HL-60 (cell line): Measurements from ENCODE around the gene TMTC2.

ENCODE experiments used
- DNase-seq, 2 experiments: peaks; one replicate each; pipeline ENCODE4 v3.0.0-alpha.2; 2010 to 2020; ENCODE audit warnings: low read depth in 1 of 2, low spot score in 1 of 2
- H3K27ac ChIP-seq: fragments of 250-450 bp; sonication (Bioruptor Pico); replicated peaks from 2 replicates; pipeline ENCODE4 v1.5.1; 2020; ENCODE audit warnings: mild to moderate bottlenecking, moderate library complexity
- H3K27me3 ChIP-seq: fragments of 250-450 bp; sonication (Bioruptor Pico); 2 replicates; pipeline ENCODE4 v1.5.1; 2021; ENCODE audit warnings: mild to moderate bottlenecking, moderate library complexity; ENCODE audit not compliant: insufficient read depth, poor library complexity, severe bottlenecking
- H3K4me3 ChIP-seq: replicated peaks from 2 replicates; pipeline ENCODE4 v1.5.1; 2011; ENCODE audit warnings: mild to moderate bottlenecking, control low read depth, low read length; ENCODE audit not compliant: insufficient read depth
- GABPA ChIP-seq: IDR thresholded peaks from 2 replicates; pipeline ENCODE4 v1.6.1; 2012; ENCODE audit warnings: low read depth
- POLR2AphosphoS5 ChIP-seq: IDR thresholded peaks from 2 replicates; pipeline ENCODE4 v1.6.1; 2012; ENCODE audit warnings: low read depth
- SPI1 ChIP-seq: IDR thresholded peaks from 2 replicates; pipeline ENCODE4 v1.6.1; 2012; ENCODE audit warnings: low read depth, mild to moderate bottlenecking, borderline replicate concordance
- TF ChIP-seq, protein P1 (sequence below): IDR thresholded peaks from 2 replicates; pipeline ENCODE4 v1.6.1; 2012; ENCODE audit warnings: low read depth; ENCODE audit not compliant: insufficient replicate concordance
- TF ChIP-seq, protein P2 (sequence below): IDR thresholded peaks from one replicate; pipeline ENCODE4 v1.5.1; 2011; ENCODE audit warnings: low read length, control low read depth, inconsistent platforms; ENCODE audit not compliant: insufficient read depth

Gene TMTC2

GRCh38 chr12:82877963-82878362, 191.3 kb downstream of the TMTC2 start:
- no peak overlapping the region for H3K27ac ChIP-seq
- DNase-seq = no peak
- no peaks in the 10 kb centered on the region for H3K27me3 ChIP-seq
- H3K4me3 ChIP-seq = no peak overlapping the region
- TF ChIP-seq, protein P1, sequence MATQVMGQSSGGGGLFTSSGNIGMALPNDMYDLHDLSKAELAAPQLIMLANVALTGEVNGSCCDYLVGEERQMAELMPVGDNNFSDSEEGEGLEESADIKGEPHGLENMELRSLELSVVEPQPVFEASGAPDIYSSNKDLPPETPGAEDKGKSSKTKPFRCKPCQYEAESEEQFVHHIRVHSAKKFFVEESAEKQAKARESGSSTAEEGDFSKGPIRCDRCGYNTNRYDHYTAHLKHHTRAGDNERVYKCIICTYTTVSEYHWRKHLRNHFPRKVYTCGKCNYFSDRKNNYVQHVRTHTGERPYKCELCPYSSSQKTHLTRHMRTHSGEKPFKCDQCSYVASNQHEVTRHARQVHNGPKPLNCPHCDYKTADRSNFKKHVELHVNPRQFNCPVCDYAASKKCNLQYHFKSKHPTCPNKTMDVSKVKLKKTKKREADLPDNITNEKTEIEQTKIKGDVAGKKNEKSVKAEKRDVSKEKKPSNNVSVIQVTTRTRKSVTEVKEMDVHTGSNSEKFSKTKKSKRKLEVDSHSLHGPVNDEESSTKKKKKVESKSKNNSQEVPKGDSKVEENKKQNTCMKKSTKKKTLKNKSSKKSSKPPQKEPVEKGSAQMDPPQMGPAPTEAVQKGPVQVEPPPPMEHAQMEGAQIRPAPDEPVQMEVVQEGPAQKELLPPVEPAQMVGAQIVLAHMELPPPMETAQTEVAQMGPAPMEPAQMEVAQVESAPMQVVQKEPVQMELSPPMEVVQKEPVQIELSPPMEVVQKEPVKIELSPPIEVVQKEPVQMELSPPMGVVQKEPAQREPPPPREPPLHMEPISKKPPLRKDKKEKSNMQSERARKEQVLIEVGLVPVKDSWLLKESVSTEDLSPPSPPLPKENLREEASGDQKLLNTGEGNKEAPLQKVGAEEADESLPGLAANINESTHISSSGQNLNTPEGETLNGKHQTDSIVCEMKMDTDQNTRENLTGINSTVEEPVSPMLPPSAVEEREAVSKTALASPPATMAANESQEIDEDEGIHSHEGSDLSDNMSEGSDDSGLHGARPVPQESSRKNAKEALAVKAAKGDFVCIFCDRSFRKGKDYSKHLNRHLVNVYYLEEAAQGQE = no peak

DNA sequence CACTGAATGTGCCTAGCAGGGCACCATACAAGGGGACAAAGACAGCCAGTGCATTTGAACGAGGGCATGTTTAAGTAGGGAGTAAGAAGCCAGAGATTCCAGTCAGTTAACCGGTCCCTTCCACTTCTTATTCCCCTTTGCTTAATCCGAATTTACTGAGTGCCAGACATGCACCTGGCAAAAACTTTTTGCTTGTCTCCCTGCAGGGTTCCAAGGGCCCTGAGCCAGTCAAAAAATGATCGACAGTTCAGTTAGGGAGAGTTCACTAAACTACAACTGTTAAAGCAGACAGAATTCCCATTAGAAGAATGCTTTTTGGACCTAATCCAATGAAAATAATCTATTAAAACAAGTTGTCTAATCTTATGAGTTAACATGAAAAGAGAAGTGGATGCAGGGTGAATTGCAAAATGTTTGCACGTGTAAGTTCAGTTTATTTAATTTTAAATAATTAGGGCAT, 193.8 kb downstream of the TMTC2 start:
- H3K4me3 ChIP-seq = no peak overlapping the region
- TF ChIP-seq, protein P2, sequence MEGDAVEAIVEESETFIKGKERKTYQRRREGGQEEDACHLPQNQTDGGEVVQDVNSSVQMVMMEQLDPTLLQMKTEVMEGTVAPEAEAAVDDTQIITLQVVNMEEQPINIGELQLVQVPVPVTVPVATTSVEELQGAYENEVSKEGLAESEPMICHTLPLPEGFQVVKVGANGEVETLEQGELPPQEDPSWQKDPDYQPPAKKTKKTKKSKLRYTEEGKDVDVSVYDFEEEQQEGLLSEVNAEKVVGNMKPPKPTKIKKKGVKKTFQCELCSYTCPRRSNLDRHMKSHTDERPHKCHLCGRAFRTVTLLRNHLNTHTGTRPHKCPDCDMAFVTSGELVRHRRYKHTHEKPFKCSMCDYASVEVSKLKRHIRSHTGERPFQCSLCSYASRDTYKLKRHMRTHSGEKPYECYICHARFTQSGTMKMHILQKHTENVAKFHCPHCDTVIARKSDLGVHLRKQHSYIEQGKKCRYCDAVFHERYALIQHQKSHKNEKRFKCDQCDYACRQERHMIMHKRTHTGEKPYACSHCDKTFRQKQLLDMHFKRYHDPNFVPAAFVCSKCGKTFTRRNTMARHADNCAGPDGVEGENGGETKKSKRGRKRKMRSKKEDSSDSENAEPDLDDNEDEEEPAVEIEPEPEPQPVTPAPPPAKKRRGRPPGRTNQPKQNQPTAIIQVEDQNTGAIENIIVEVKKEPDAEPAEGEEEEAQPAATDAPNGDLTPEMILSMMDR = no peak
- TF ChIP-seq, protein P1 = no peak
- no peak for TF ChIP-seq GABPA
- no peak for DNase-seq
- no peaks in the 10 kb centered on the region for H3K27me3 ChIP-seq
- no peak overlapping the region for H3K27ac ChIP-seq

GRCh38 chr12:82883394-82884355, 197.0 kb downstream of the TMTC2 start:
- no peak for TF ChIP-seq GABPA
- Histone ChIP-seq H3K4me3 (no peak overlapping the region), H3K27ac (no peak overlapping the region; the same call in 1 of the 2 replicates), H3K27me3 (no peaks in the 10 kb centered on the region)
- DNase-seq = peak in 1 of 2 experiments; percentile 23

DNA sequence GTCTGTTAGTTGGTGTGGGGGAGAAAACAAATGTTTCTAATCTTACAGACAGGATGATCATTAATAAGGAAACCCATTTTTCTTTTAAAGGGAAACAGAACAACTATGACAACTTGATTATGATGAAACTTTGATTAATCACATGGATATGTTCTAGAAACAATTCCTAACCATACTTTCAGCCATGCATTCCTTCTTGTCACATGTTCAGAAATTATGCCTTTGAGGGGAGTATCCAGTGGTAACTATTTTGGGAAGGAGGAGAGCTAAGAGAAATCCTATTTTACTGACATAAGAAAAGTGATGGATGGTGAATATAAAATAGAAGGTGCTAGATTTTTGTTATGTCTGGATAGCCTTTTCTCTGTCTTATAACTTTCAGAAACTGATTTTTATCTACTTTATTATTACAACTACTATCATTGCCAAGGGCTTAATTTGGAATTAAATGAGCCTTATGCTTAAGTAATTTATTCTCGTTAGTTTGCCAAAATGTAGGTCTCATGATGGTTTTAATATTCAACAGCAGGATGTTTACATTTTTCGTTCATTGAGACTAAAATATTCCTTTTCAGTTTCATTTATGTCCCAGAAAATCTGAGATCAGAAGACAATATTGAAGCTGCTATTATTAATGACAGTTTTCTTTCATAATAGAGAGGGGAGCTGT, 200.1 kb downstream of the TMTC2 start:
- no peak for DNase-seq
- Histone ChIP-seq H3K27ac (no peak overlapping the region), H3K4me3 (no peak overlapping the region), H3K27me3 (no peaks in the 10 kb centered on the region)
- TF ChIP-seq, protein P1 = no peak
- no peak for TF ChIP-seq SPI1
- no peak for TF ChIP-seq GABPA
- TF ChIP-seq, protein P2 = no peak
- no peak for TF ChIP-seq POLR2AphosphoS5
